HEK293T (cell line): ENCODE data around the gene STMP1.

Source experiments
- CTCF ChIA-PET: fragments of 350-600 bp; formaldehyde crosslinking; extraction: SDS; loops from one replicate; lab custom pipeline; 2021; ENCODE audit warnings: antibody characterized with exemption, inconsistent platforms; lab: Yijun Ruan, JAX
- POLR2A ChIA-PET: fragments of 350-600 bp; formaldehyde crosslinking; extraction: SDS; loops from one replicate; lab custom pipeline; 2020; ENCODE audit warnings: antibody characterized with exemption, inconsistent platforms; lab: Yijun Ruan, JAX
- DNase-seq: peaks from one replicate; pipeline ENCODE4 v3.0.0; 2012; ENCODE audit warnings: mixed read lengths; ENCODE audit errors: extremely low spot score
- ARNT ChIP-seq: fragments of 450-650 bp; IDR thresholded peaks from 2 replicates; pipeline ENCODE4 v1.6.1; 2017; ENCODE audit warnings: mild to moderate bottlenecking
- BHLHE40 ChIP-seq: fragments of 450-650 bp; IDR thresholded peaks from 2 replicates; pipeline ENCODE4 v1.6.1; 2016; ENCODE audit warnings: mild to moderate bottlenecking, moderate library complexity, borderline replicate concordance
- CTBP1 ChIP-seq: fragments of 450-650 bp; IDR thresholded peaks from 2 replicates; pipeline ENCODE4 v1.6.1; 2016; ENCODE audit warnings: borderline replicate concordance
- ELF4 ChIP-seq: fragments of 450-650 bp; IDR thresholded peaks from 2 replicates; pipeline ENCODE4 v1.6.1; 2017; ENCODE audit warnings: antibody characterized with exemption
- FOXA1 ChIP-seq: fragments of 450-650 bp; IDR thresholded peaks from 2 replicates; pipeline ENCODE4 v1.6.1; 2016; ENCODE audit warnings: mild to moderate bottlenecking
- FOXK2 ChIP-seq: fragments of 450-650 bp; IDR thresholded peaks from 2 replicates; pipeline ENCODE4 v1.6.1; 2016; ENCODE audit warnings: mild to moderate bottlenecking
- FOXM1 ChIP-seq: fragments of 450-650 bp; IDR thresholded peaks from 2 replicates; pipeline ENCODE4 v1.6.1; 2017; ENCODE audit warnings: mild to moderate bottlenecking, borderline replicate concordance
- HDGF ChIP-seq: fragments of 450-650 bp; IDR thresholded peaks from 2 replicates; pipeline ENCODE4 v1.6.1; 2017; ENCODE audit warnings: antibody characterized with exemption, borderline replicate concordance
- L3MBTL2 ChIP-seq: fragments of 450-650 bp; conservative IDR thresholded peaks from 2 replicates; pipeline ENCODE4 v1.6.1; 2016; ENCODE audit warnings: mild to moderate bottlenecking
- LEF1 ChIP-seq: fragments of 450-650 bp; IDR thresholded peaks from 2 replicates; pipeline ENCODE4 v1.6.1; 2017; ENCODE audit warnings: mild to moderate bottlenecking, borderline replicate concordance
- NFRKB ChIP-seq: fragments of 450-650 bp; IDR thresholded peaks from 2 replicates; pipeline ENCODE4 v1.6.1; 2016; ENCODE audit warnings: mild to moderate bottlenecking, moderate library complexity
- PKNOX1 ChIP-seq: fragments of 450-650 bp; IDR thresholded peaks from 2 replicates; pipeline ENCODE4 v1.6.1; 2016
- SP1 ChIP-seq: fragments of 450-650 bp; IDR thresholded peaks from 2 replicates; pipeline ENCODE4 v1.6.1; 2017
- SUZ12 ChIP-seq: fragments of 450-650 bp; IDR thresholded peaks from 2 replicates; pipeline ENCODE4 v1.6.1; 2016; ENCODE audit warnings: mild to moderate bottlenecking
- TARDBP ChIP-seq: fragments of 450-650 bp; IDR thresholded peaks from 2 replicates; pipeline ENCODE4 v1.6.1; 2016
- ZNF384 ChIP-seq: fragments of 450-650 bp; IDR thresholded peaks from 2 replicates; pipeline ENCODE4 v1.6.1; 2016

Gene STMP1

GRCh38 chr7:135683609-135684008 lies 21.3 kb downstream of the STMP1 start:
- POLR2A ChIA-PET = interaction anchor here (0.7 kb wide), 1 partner anchor 14 kb away, joined by 4 read pairs; no protein-coding TSS in a partner anchor
- TF ChIP-seq LEF1 = no peak
- no peak for TF ChIP-seq FOXK2
- no peak for TF ChIP-seq ZNF384
- no peak for TF ChIP-seq BHLHE40
- TF ChIP-seq L3MBTL2 = no peak
- no peak for TF ChIP-seq TARDBP
- no peak for TF ChIP-seq PKNOX1
- no peak for TF ChIP-seq ARNT
- no peak for TF ChIP-seq SP1
- TF ChIP-seq HDGF = no peak
- TF ChIP-seq FOXA1 = no peak
- no peak for TF ChIP-seq ELF4
- DNase-seq = no peak
- CTCF ChIA-PET = interaction anchor here (0.6 kb wide), 1 partner anchor 302 kb away, joined by 3 read pairs; no protein-coding TSS in a partner anchor

- CTCF ChIA-PET = interaction anchor here (0.6 kb wide), 1 partner anchor 303 kb away, joined by 3 read pairs; no protein-coding TSS in a partner anchor
- TF ChIP-seq PKNOX1 = no peak
- TF ChIP-seq LEF1 = no peak
- no peak for TF ChIP-seq SP1
- TF ChIP-seq ELF4 = no peak
- no peak for TF ChIP-seq FOXK2
- no peak for TF ChIP-seq NFRKB
- no peak for TF ChIP-seq FOXM1
- TF ChIP-seq ARNT = no peak
- TF ChIP-seq L3MBTL2 = no peak
- no peak for TF ChIP-seq ZNF384
- no peak for TF ChIP-seq SUZ12
- no peak for TF ChIP-seq BHLHE40
- no peak for TF ChIP-seq CTBP1
- TF ChIP-seq FOXA1 = no peak
- TF ChIP-seq TARDBP = no peak
- TF ChIP-seq HDGF = no peak
- DNase-seq = no peak
- POLR2A ChIA-PET = no interaction called here
These were observed 21.8 kb downstream of the STMP1 start for GRCh38 chr7:135684136-135684535.

- ChIA-PET POLR2A (no interaction called here), CTCF (interaction anchor here (0.9 kb wide), 1 partner anchor 27 kb away, joined by 3 read pairs; no protein-coding TSS in a partner anchor)
- DNase-seq = no peak
- TF ChIP-seq L3MBTL2 = no peak
- TF ChIP-seq FOXK2 = no peak
- TF ChIP-seq NFRKB = no peak
- TF ChIP-seq CTBP1 = no peak
- no peak for TF ChIP-seq BHLHE40
- TF ChIP-seq TARDBP = no peak
- no peak for TF ChIP-seq FOXA1
- TF ChIP-seq LEF1 = no peak
- TF ChIP-seq ELF4 = no peak
- TF ChIP-seq SP1 = no peak
- no peak for TF ChIP-seq FOXM1
- no peak for TF ChIP-seq PKNOX1
- TF ChIP-seq ZNF384 = no peak
- no peak for TF ChIP-seq SUZ12
- TF ChIP-seq HDGF = no peak
These were observed 22.4 kb downstream of the STMP1 start for GRCh38 chr7:135684699-135685098.

GRCh38 chr7:135685306-135686084 lies 23.2 kb downstream of the STMP1 start:
- no peak for DNase-seq
- ChIA-PET POLR2A (no interaction called here), CTCF (interaction anchor here (0.9 kb wide), 1 partner anchor 26 kb away, joined by 3 read pairs; no protein-coding TSS in a partner anchor)
- TF ChIP-seq ELF4 (no peak), CTBP1 (no peak), TARDBP (no peak), FOXA1 (no peak), FOXM1 (no peak), L3MBTL2 (no peak), SP1 (no peak), SUZ12 (no peak), ZNF384 (no peak), PKNOX1 (no peak), ARNT (no peak), BHLHE40 (no peak), NFRKB (no peak), LEF1 (no peak)

GRCh38 chr7:135687466-135687865 lies 25.2 kb downstream of the STMP1 start:
- POLR2A ChIA-PET = no interaction called here
- TF ChIP-seq BHLHE40 = no peak
- no peak for TF ChIP-seq LEF1
- no peak for TF ChIP-seq ZNF384
- no peak for TF ChIP-seq SP1
- TF ChIP-seq NFRKB = no peak
- TF ChIP-seq SUZ12 = no peak
- no peak for TF ChIP-seq ARNT
- TF ChIP-seq HDGF = no peak
- no peak for TF ChIP-seq PKNOX1
- TF ChIP-seq FOXM1 = no peak
- TF ChIP-seq TARDBP = no peak
- DNase-seq = no peak
- CTCF ChIA-PET = interaction anchor here (0.6 to 0.9 kb wide), 2 partner anchors 12 to 599 kb away, joined by 3 read pairs; no protein-coding TSS in a partner anchor
